SU-DHL-6 (cell line): ENCODE data around the gene PALLD.

Experiments
- EZH2phosphoT487 ChIP-seq: fragments of 200-600 bp; sonication (generic), shearing (Covaris generic); conservative IDR thresholded peaks from 2 replicates; pipeline ENCODE4 v1.6.1; 2018; ENCODE audit warnings: mild to moderate bottlenecking, antibody characterized with exemption, low read length, moderate library complexity, mixed read lengths
- TF ChIP-seq, protein P1 (sequence below): fragments of 200-600 bp; sonication (generic); IDR thresholded peaks from one replicate; pipeline ENCODE4 v1.5.1; 2017; ENCODE audit warnings: antibody characterized with exemption, mild to moderate bottlenecking, low read length, moderate library complexity; ENCODE audit not compliant: insufficient read depth, poor library complexity, severe bottlenecking

DNA sequence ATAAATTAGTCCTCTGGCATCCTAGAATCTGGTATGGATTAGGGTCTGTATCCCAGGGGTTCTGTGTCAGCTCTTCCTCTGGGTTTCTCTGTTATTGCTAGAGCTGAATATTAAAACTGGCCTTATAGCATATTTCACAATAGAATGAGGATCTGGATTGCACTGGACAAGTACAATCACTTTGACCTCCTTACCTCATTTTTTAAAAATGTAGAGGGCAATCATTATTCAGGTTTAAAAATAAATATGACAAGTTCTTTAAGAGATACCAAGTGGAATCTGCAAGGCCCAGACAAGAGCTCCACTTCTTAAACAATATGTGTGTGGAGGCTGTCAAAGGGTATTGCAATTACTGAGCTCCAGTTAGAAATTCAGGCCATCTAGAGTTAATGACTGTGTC lies 1.4 kb downstream of the PALLD start:
- TF ChIP-seq, protein P1, sequence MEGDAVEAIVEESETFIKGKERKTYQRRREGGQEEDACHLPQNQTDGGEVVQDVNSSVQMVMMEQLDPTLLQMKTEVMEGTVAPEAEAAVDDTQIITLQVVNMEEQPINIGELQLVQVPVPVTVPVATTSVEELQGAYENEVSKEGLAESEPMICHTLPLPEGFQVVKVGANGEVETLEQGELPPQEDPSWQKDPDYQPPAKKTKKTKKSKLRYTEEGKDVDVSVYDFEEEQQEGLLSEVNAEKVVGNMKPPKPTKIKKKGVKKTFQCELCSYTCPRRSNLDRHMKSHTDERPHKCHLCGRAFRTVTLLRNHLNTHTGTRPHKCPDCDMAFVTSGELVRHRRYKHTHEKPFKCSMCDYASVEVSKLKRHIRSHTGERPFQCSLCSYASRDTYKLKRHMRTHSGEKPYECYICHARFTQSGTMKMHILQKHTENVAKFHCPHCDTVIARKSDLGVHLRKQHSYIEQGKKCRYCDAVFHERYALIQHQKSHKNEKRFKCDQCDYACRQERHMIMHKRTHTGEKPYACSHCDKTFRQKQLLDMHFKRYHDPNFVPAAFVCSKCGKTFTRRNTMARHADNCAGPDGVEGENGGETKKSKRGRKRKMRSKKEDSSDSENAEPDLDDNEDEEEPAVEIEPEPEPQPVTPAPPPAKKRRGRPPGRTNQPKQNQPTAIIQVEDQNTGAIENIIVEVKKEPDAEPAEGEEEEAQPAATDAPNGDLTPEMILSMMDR: no peak
- TF ChIP-seq EZH2phosphoT487: no peak
